Karpas-422 (cell line): Measurements from ENCODE around the gene PPP1CA. TPM values are rescaled to one million over a fixed set of nuclear protein-coding genes. Genes with fewer than 3 reads are reported as not detected.

Experiments
- DNase-seq: peaks from one replicate; pipeline ENCODE4 v3.0.0-alpha.2; 2015
- H2AFZ ChIP-seq: fragments of 200-600 bp; sonication (generic); 2 replicates; pipeline ENCODE4 v1.6.1; 2014; ENCODE audit warnings: antibody characterized with exemption, low read length, mixed read lengths
- H3K27ac ChIP-seq: fragments of 200-600 bp; sonication (generic); 2 replicates; pipeline ENCODE4 v1.5.1; 2014; ENCODE audit warnings: mild to moderate bottlenecking, low read length, moderate library complexity
- H3K27me3 ChIP-seq: fragments of 200-600 bp; sonication (generic); 2 replicates; pipeline ENCODE4 v1.6.1; 2014; ENCODE audit warnings: low read length, mixed read lengths
- H3K36me3 ChIP-seq: fragments of 200-600 bp; sonication (generic); 2 replicates; pipeline ENCODE4 v1.6.1; 2014; ENCODE audit warnings: low read length, mixed read lengths; ENCODE audit not compliant: insufficient read depth
- H3K4me1 ChIP-seq: fragments of 200-600 bp; sonication (generic); 2 replicates; pipeline ENCODE4 v1.6.1; 2014; ENCODE audit warnings: mild to moderate bottlenecking, low read length, mixed read lengths
- H3K4me2 ChIP-seq: fragments of 200-600 bp; sonication (generic); 2 replicates; pipeline ENCODE4 v1.6.1; 2014; ENCODE audit warnings: low read length, low read depth, mild to moderate bottlenecking; ENCODE audit not compliant: poor library complexity, severe bottlenecking
- H3K4me3 ChIP-seq: fragments of 200-600 bp; sonication (generic); 2 replicates; pipeline ENCODE4 v1.5.1; 2014; ENCODE audit warnings: mild to moderate bottlenecking, antibody characterized with exemption, low read length, mixed read lengths
- H3K79me2 ChIP-seq: fragments of 200-600 bp; sonication (generic); 2 replicates; pipeline ENCODE4 v1.6.1; 2014; ENCODE audit warnings: mild to moderate bottlenecking, low read length, mixed read lengths
- H3K9ac ChIP-seq: fragments of 200-600 bp; sonication (generic); 2 replicates; pipeline ENCODE4 v1.6.0; 2014; ENCODE audit warnings: low read length
- H3K9me2 ChIP-seq: fragments of 200-600 bp; sonication (generic), shearing (Covaris generic); replicated peaks from 2 replicates; pipeline ENCODE4 v1.6.0; 2014; ENCODE audit warnings: mild to moderate bottlenecking, low read length, moderate library complexity; ENCODE audit not compliant: insufficient read depth
- H3K9me3 ChIP-seq: fragments of 300-700, 200-600 bp; sonication (generic); 2 replicates; pipeline ENCODE4 v1.6.1; 2014; ENCODE audit warnings: low read length, mixed read lengths
- H4K20me1 ChIP-seq: fragments of 200-600 bp; sonication (generic); 2 replicates; pipeline ENCODE4 v1.6.1; 2014; ENCODE audit warnings: mild to moderate bottlenecking, antibody characterized with exemption, low read length, low read depth; ENCODE audit not compliant: insufficient read depth
- total RNA-seq: library from RNA; depleted of rRNA; stranded (reverse); fragments of >200 nt; shearing (Covaris generic); gene quantifications from 2 replicates; pipeline ENCODE4 v1.2.3, GENCODE V29; 2014; ENCODE audit warnings: low replicate concordance

The PPP1CA gene
- total RNA-seq, 1 experiment from 2014 or later = 218 TPM

GRCh38 chr11:67382276-67383136 is 19.2 kb downstream of the PPP1CA start:
- H3K27me3 ChIP-seq = no peaks in the 10 kb centered on the region
- H3K9me3 ChIP-seq = no peaks in the 10 kb centered on the region
- DNase-seq = peak; percentile 94
- H3K27ac ChIP-seq = no peak overlapping the region
- H3K36me3 ChIP-seq = no peaks in the 10 kb centered on the region
- no peak overlapping the region for H2AFZ ChIP-seq
- H4K20me1 ChIP-seq = no peaks in the 10 kb centered on the region
- H3K9me2 ChIP-seq = no peaks in the 10 kb centered on the region
- no peaks in the 10 kb centered on the region for H3K79me2 ChIP-seq
- no peak overlapping the region for H3K4me2 ChIP-seq
- no peak overlapping the region for H3K4me3 ChIP-seq
- H3K9ac ChIP-seq = no peak overlapping the region
- H3K4me1 ChIP-seq = peaks cover 25% of the 10 kb centered on the region

- peaks cover 21% of the 10 kb centered on the region for H3K4me1 ChIP-seq
- peak overlapping the region; percentile 32 for H2AFZ ChIP-seq
- peak overlapping the region; percentile 39 for H3K4me3 ChIP-seq
- peak overlapping the region; percentile 54 for H3K9ac ChIP-seq
- H3K4me2 ChIP-seq = peak overlapping the region; percentile 63
- no peaks in the 10 kb centered on the region for H3K27me3 ChIP-seq
- peak overlapping the region; percentile 72 for H3K27ac ChIP-seq
- peak; percentile 83 for DNase-seq
- H3K9me2 ChIP-seq = no peaks in the 10 kb centered on the region
- no peaks in the 10 kb centered on the region for H3K9me3 ChIP-seq
- no peaks in the 10 kb centered on the region for H3K79me2 ChIP-seq
- no peaks in the 10 kb centered on the region for H4K20me1 ChIP-seq
- no peaks in the 10 kb centered on the region for H3K36me3 ChIP-seq
Observed at GRCh38 chr11:67381244-67381972, 20.2 kb downstream of the PPP1CA start.

GRCh38 chr11:67379061-67380058 is 22.3 kb downstream of the PPP1CA start:
- H3K36me3 ChIP-seq = no peaks in the 10 kb centered on the region
- H3K9me3 ChIP-seq = no peaks in the 10 kb centered on the region
- H3K27me3 ChIP-seq = no peaks in the 10 kb centered on the region
- H3K79me2 ChIP-seq = no peaks in the 10 kb centered on the region
- no peaks in the 10 kb centered on the region for H4K20me1 ChIP-seq
- H3K4me3 ChIP-seq = no peak overlapping the region
- no peak for DNase-seq
- no peaks in the 10 kb centered on the region for H3K9me2 ChIP-seq
- H3K27ac ChIP-seq = no peak overlapping the region
- H3K4me2 ChIP-seq = no peak overlapping the region
- H3K9ac ChIP-seq = no peak overlapping the region
- H2AFZ ChIP-seq = no peak overlapping the region
- peaks cover 26% of the 10 kb centered on the region for H3K4me1 ChIP-seq

GRCh38 chr11:67378544-67378943 is 23.1 kb downstream of the PPP1CA start:
- no peaks in the 10 kb centered on the region for H3K79me2 ChIP-seq

GRCh38 chr11:67376873-67377808 is 24.5 kb downstream of the PPP1CA start:
- no peak overlapping the region for H3K4me2 ChIP-seq
- no peaks in the 10 kb centered on the region for H3K27me3 ChIP-seq
- H3K9me3 ChIP-seq = no peaks in the 10 kb centered on the region
- H3K4me3 ChIP-seq = no peak overlapping the region
- H3K4me1 ChIP-seq = peaks cover 37% of the 10 kb centered on the region
- H3K79me2 ChIP-seq = peaks cover 4% of the 10 kb centered on the region
- no peak overlapping the region for H2AFZ ChIP-seq
- no peaks in the 10 kb centered on the region for H3K36me3 ChIP-seq
- no peak overlapping the region for H3K9ac ChIP-seq
- H3K9me2 ChIP-seq = no peaks in the 10 kb centered on the region
- H3K27ac ChIP-seq = no peak overlapping the region
- no peak for DNase-seq
- peaks cover 1% of the 10 kb centered on the region; the same call in 1 of the 2 replicates for H4K20me1 ChIP-seq

More at GRCh38 chr11:67378544-67378943, 23.1 kb downstream of the PPP1CA start:
- no peaks in the 10 kb centered on the region for H3K9me3 ChIP-seq
- no peaks in the 10 kb centered on the region for H3K36me3 ChIP-seq
- H3K4me3 ChIP-seq = no peak overlapping the region
- DNase-seq = no peak
- H3K9me2 ChIP-seq = no peaks in the 10 kb centered on the region
- no peak overlapping the region for H3K4me2 ChIP-seq
- no peak overlapping the region for H2AFZ ChIP-seq
- H3K27ac ChIP-seq = no peak overlapping the region
- no peaks in the 10 kb centered on the region for H3K27me3 ChIP-seq
- H3K9ac ChIP-seq = no peak overlapping the region
- no peaks in the 10 kb centered on the region for H4K20me1 ChIP-seq
- H3K4me1 ChIP-seq = peaks cover 34% of the 10 kb centered on the region

DNA sequence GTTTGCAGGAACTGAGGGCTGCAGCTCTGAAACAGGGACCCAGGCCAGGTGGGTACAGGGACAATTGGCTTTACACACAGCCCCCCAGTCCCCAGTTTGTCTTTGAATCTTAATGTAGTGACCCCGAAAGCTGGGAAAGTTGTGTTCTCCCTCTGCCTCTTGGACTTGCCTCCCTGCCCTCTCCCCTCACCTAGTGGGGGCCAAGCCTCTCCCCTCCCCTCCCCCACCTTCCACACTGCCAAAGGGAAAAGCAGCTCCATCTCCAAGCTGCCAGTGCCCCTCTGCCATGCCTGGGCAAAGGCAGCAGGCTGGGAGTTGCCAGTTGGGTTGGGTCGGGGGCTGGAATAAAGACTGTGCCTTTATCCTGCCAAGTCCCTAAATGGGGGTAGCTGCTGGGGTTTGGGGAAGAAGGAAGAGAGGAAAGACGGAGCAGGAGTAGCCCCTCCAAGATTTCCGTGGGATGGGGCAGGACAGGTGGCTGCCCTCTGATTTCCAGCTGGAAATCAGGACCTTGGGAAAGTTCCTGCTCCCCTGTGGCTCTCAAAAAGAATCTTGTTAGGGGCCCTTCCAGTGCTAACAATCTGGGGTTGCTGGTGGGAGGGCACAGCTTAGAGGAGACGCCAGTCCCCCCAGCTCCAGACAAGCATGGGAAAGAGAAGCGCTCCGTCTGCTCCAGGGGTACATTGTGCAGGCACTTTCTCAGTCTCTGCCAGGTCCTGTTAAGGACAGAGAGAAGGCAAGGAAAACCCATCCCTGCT is 25.4 kb downstream of the PPP1CA start:
- Histone ChIP-seq H3K4me2 (no peak overlapping the region), H4K20me1 (peaks cover 4% of the 10 kb centered on the region; the same call in 1 of the 2 replicates), H3K4me3 (no peak overlapping the region), H3K36me3 (no peaks in the 10 kb centered on the region), H2AFZ (no peak overlapping the region), H3K9me3 (no peaks in the 10 kb centered on the region), H3K9me2 (no peaks in the 10 kb centered on the region), H3K27me3 (no peaks in the 10 kb centered on the region), H3K4me1 (peaks cover 37% of the 10 kb centered on the region), H3K79me2 (peaks cover 13% of the 10 kb centered on the region), H3K9ac (no peak overlapping the region), H3K27ac (no peak overlapping the region)
- DNase-seq = no peak
